T-helper 2 cell treated with Interferon-gamma antibody and Interleukin-4, amounts not matched to agents 5 μg/mL and 100 μg/mL, for 36 hours (primary cell): ENCODE measurements around the gene LINC01488.

ENCODE experiments used
- DNase-seq: peaks from one replicate; pipeline ENCODE4 v3.0.0; 2021; ENCODE audit warnings: low spot score
- H3K27ac Mint-ChIP-seq: one replicate; pipeline ENCODE4 v1.8.0; 2021; ENCODE audit warnings: mild to moderate bottlenecking, mixed read lengths
- H3K27me3 Mint-ChIP-seq: one replicate; pipeline ENCODE4 v1.8.0; 2021; ENCODE audit warnings: low read depth, mixed read lengths
- H3K36me3 Mint-ChIP-seq: one replicate; pipeline ENCODE4 v1.8.0; 2021; ENCODE audit warnings: low read depth, mixed read lengths
- H3K4me1 Mint-ChIP-seq: one replicate; pipeline ENCODE4 v1.8.0; 2021; ENCODE audit warnings: low read depth, mixed read lengths
- H3K4me3 Mint-ChIP-seq: one replicate; pipeline ENCODE4 v1.8.0; 2022; ENCODE audit warnings: mild to moderate bottlenecking, moderate library complexity, mixed read lengths
- H3K9me3 Mint-ChIP-seq: one replicate; pipeline ENCODE4 v1.8.0; 2021; ENCODE audit warnings: mixed read lengths

The LINC01488 gene

DNA sequence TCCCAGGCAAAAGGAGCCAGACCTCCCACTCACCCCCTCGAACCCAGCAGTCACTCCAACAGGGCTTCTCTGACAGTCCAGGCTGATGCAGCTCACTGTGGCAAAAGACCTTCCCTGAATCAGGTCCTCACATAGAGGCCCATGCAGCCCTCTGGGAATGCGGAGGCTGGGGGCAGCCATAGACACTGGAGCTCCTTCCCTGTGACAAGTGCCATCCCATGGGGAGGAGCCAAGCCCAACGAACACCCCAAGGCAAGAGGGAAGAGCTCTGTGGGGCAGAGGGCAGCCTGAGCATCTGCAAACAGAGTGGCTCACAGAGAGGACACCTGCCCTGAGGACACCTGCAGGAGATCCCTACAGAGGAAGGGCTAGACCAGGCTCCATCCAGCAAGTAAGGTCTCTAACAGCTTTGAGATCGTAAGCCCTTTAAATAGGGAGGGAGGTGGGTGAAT, at the start of gene LINC01488:
Gene LINC01488, plus strand, starts transcription at position 271 of the 452 bp plus-strand sequence.
- Mint-ChIP-seq H3K4me1 (no peaks in the 10 kb centered on the region), H3K27ac (no peak within 1 kb of the TSS), H3K27me3 (no peaks in the 10 kb centered on the region), H3K4me3 (no peak within 1 kb of the TSS), H3K36me3 (no peaks in the 10 kb centered on the region), H3K9me3 (no peaks in the 10 kb centered on the region)
- DNase-seq = no peak

DNA sequence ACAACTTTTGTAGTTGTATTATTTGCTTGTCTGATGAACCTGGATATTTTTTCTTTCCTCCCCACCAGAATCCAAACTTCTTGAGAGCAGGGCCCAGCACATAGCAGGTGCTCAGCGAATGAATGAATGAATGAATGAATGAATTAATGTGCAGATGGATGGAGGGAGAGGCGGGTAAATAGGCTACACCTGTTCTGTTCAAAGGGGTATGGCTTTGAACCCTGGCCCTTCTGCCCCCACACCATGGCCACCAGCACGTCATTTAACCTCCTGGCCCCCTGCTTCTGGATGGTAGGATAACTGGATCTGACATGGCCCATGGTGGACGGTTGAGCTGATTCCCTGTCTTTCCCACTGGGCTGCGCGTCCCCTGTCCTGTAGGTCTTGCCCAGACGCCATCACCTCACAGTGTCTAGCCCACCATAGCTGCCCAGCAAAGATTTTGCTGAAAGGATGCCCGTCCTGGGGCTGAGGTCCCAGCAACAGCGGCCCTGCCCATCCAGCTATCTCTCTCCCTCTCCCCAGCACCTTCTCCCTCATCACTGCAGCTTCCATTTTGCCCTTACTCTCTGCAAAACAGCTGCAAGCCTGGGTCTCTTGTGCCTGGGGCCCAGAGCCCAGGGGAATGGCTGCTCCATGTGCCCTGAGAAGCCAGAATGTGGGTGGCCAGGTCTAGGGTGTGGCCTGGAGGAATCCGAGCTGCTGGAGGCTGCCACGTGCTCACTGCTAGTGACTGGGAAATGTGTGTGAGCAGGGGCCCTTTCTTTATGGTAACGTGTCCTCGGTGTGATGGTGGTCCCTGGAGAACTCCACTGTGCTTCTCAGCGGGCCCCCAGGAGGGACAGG, 49.3 kb upstream of the LINC01488 start:
- H3K27ac Mint-ChIP-seq = no peak overlapping the region
- H3K4me3 Mint-ChIP-seq = no peak overlapping the region
- H3K27me3 Mint-ChIP-seq = peaks cover 3% of the 10 kb centered on the region
- no peaks in the 10 kb centered on the region for H3K9me3 Mint-ChIP-seq
- DNase-seq = no peak
- H3K4me1 Mint-ChIP-seq = no peaks in the 10 kb centered on the region
- H3K36me3 Mint-ChIP-seq = no peaks in the 10 kb centered on the region

DNA sequence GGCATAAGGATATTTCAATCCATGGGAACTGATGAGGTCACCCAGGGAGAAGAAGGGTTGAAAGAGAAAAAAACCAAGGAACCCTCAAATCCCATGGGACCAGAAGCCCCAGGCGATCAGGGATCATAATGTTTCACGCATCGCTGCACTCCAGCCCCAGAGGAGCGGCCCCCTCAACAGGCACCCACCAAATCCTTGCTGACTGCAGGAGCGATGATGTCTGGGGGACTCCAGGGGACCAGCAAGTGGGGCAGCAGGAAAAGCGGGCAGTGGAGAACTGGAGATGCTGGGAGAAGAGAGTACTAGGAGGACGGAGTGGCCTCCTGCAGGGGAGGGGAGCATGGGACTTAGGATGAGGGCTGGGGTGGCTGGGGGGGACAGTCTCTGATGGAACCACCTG, 47.7 kb upstream of the LINC01488 start:
- H3K4me1 Mint-ChIP-seq = no peaks in the 10 kb centered on the region
- H3K27me3 Mint-ChIP-seq = peaks cover 3% of the 10 kb centered on the region
- H3K9me3 Mint-ChIP-seq = no peaks in the 10 kb centered on the region
- no peak overlapping the region for H3K27ac Mint-ChIP-seq
- DNase-seq = no peak
- H3K4me3 Mint-ChIP-seq = no peak overlapping the region
- H3K36me3 Mint-ChIP-seq = no peaks in the 10 kb centered on the region

DNA sequence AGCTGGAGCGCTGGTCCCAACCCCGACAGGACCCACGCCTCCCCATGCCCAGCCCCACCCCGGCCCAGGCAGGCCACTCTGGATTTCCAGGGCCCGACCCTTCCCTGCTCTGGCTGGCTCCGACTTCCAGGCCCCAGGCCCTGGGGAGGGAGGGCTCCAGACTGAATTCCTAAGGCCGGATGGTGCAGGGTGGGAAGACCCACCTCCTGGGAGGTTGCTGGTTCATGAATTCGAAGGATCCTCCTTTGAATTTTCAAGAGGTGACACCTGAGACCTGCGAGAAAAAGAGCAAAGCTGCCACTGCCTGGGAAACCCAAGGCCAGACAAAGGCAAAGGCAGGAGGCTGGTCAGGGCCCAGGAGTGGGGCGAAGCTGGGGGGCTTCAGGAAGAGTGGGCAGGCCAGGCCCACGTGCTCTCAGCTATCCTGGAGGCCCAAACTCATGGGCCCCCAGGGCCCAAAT, 47.0 kb upstream of the LINC01488 start:
- Mint-ChIP-seq H3K9me3 (no peaks in the 10 kb centered on the region), H3K27me3 (peaks cover 3% of the 10 kb centered on the region), H3K27ac (no peak overlapping the region), H3K4me3 (no peak overlapping the region), H3K36me3 (no peaks in the 10 kb centered on the region), H3K4me1 (no peaks in the 10 kb centered on the region)
- no peak for DNase-seq

DNA sequence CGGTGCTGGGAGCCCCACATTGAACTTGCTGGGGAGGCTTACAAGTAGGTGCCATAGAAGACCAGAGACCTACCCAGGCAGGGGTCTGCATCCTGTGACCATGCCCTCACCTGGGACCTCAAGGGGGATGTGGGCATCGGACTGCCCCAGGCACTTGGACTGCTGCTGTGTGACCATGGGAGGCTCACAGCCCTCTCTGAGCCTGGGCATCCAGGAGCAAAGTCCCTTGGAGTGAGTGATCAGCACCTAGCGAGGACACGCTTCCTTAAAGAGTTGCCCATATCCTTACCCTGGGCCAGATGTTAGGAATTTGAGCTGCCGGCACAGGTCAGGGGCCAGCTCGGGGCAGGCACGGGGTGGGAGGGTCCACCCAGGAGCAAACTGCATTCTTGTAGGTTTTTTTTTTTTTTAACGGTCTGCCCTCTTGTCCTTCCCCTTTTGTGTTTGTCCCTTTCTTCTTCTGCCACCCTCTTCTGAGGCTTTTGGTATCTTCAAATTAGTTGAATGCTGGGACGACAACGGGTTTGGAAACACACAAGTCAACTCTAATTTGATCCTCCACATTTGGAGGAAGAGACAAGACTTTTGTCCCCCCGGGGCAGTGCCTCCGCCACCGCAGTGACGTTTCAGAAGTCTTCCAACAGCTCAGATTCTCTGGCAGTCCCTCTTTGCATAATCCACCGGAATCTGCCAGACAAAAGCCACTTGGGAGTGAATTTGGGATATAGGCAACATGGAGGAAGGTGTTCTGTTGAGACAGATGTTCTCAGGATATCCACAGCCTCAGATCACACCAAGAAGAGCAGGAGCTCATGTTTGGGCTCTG, 46.1 kb upstream of the LINC01488 start:
- Mint-ChIP-seq H3K9me3 (no peaks in the 10 kb centered on the region), H3K4me1 (no peaks in the 10 kb centered on the region), H3K27me3 (peaks cover 3% of the 10 kb centered on the region), H3K36me3 (no peaks in the 10 kb centered on the region), H3K4me3 (no peak overlapping the region), H3K27ac (no peak overlapping the region)
- DNase-seq = no peak

DNA sequence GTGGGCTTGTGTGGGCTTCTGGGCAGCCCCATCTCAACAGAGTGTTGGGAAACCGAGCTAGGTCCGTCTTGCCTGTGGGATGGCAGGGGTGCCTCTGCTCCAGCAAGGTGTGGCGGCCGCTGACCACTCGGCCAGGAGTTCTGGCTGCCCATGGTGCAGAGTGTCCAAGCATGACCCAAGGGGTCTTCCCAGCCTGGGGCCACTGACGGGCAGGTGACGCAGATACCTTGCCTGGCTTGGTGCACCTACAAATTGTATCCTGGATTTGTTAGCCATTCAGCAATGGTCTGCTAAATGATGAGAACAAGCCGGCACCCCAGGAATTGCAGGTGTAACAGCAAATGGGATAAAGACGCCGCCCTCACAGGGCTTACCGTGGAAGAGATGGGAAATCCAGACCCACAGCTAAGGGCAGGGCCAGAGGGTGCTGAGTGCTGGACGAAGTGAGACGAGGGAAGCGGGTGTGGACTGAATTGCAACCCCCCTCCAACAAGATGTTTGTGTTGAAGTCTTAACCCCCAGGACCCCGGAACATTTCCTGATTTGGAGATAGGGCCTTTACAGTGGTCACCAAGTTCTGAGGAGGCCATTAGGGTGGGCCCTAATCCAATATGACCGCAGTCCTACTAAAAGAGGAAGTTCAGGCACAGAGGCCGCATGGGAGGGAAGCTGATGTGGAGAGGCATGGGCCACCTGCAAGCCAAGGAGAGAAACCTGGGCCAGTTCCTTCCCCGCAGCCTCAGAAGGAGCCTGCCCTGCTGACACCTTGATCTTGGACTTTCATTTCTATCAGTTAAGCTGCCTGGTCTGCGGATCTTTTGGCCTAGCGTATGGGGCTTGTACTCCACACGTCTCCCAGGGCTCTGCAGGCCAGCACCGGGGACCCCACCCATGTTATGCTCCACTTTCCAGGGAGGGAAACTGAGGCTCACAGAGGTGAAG, 45.2 kb upstream of the LINC01488 start:
- Mint-ChIP-seq H3K4me3 (no peak overlapping the region), H3K36me3 (no peaks in the 10 kb centered on the region), H3K4me1 (no peaks in the 10 kb centered on the region), H3K9me3 (no peaks in the 10 kb centered on the region), H3K27me3 (peaks cover 3% of the 10 kb centered on the region), H3K27ac (no peak overlapping the region)
- no peak for DNase-seq

DNA sequence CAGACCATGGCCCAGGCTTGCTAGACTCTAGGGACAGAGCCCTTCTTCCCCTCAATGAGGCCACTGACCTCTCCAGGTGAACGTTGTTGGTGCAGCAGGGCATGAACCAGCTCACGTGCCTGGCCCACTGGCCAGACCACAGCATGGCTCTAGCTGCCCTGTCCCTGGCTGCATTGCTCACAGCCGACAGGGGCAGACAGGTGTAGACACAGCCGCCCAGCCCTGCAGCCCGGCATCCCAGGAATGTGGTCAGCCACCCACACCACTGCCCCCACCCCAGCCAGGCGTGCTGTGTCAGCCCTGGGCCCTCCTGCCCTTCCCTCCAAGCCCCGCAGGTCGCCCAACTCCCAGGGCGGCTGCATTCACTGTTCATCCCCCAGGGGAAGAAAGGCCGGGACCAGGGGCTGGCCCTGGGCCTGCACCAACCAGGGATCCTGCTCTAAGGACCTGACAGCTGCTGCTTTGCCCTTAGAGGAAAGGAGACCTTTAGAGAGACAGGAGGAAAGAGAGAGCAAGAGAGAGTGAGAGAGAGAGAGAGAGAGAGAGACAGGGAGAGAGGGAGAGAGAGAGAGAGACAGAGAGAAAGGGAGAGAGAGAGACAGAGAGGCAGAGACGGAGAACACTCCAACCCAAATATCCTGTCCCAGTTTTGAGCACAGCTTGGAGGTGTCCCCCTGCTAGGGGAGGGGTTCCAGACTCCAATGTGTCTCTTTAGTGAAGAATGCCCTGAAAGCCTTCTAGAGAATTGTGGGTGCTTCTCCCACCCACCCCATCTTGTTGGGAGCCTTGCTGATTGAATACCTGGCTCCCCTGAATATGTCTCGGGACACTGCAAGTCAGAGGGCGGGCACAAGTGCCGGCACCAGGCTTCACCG, 44.2 kb upstream of the LINC01488 start:
- Mint-ChIP-seq H3K4me3 (no peak overlapping the region), H3K27ac (no peak overlapping the region), H3K4me1 (no peaks in the 10 kb centered on the region), H3K27me3 (peaks cover 3% of the 10 kb centered on the region), H3K36me3 (no peaks in the 10 kb centered on the region), H3K9me3 (no peaks in the 10 kb centered on the region)
- DNase-seq = no peak

DNA sequence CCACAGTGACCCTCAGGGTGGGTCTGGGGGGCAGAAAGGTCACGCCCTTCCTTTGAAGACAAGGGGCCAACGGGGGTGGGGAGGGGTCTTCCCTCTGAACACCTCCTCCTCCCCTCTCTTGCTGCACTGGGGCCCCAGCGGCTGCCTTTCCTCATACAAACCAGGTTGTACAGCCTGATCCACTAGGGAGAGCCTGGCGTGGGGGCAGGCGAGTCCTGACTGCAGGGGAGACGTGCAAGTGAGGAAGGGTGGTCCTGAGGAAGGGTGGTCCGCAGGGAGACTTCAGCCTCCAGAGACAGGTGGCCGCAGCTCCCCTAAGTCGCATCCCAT, 43.6 kb upstream of the LINC01488 start:
- no peaks in the 10 kb centered on the region for H3K36me3 Mint-ChIP-seq
- no peak for DNase-seq
- no peaks in the 10 kb centered on the region for H3K9me3 Mint-ChIP-seq
- H3K27me3 Mint-ChIP-seq = peaks cover 3% of the 10 kb centered on the region
- no peak overlapping the region for H3K27ac Mint-ChIP-seq
- no peaks in the 10 kb centered on the region for H3K4me1 Mint-ChIP-seq
- no peak overlapping the region for H3K4me3 Mint-ChIP-seq

DNA sequence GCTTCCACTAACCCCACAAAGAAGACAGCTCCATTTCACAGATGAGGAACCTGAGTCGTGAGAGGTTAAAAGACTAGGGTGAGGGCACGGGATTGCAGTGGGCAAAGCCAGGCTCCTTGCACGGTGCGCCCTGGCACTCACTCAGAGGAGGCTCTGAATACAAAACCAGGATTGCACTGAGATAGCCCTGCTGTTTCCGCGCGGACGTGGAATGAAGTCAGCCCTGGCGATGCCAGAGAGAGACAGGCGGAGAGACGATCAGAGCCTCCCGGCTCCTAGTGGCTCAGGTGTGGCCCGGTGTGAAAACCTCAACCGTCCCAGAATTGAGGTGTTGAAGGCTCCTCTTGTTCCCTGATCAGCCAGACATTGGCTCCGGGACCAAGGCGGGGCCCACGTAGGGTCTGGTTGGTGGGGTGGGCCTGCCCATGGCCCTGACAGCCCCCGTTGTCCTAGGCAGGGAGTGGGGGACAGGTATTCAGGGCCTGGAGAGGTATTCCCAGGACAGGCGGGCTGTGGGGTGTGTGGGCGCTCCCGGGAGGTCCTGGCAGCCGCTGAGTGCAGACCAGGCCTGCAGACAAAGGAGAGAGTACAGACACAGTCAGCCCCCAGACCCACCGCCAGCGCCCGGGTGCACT, 43.1 kb upstream of the LINC01488 start:
- H3K27ac Mint-ChIP-seq = no peak overlapping the region
- H3K27me3 Mint-ChIP-seq = peaks cover 2% of the 10 kb centered on the region
- H3K4me1 Mint-ChIP-seq = peaks cover 3% of the 10 kb centered on the region
- no peaks in the 10 kb centered on the region for H3K36me3 Mint-ChIP-seq
- DNase-seq = no peak
- no peak overlapping the region for H3K4me3 Mint-ChIP-seq
- no peaks in the 10 kb centered on the region for H3K9me3 Mint-ChIP-seq

DNA sequence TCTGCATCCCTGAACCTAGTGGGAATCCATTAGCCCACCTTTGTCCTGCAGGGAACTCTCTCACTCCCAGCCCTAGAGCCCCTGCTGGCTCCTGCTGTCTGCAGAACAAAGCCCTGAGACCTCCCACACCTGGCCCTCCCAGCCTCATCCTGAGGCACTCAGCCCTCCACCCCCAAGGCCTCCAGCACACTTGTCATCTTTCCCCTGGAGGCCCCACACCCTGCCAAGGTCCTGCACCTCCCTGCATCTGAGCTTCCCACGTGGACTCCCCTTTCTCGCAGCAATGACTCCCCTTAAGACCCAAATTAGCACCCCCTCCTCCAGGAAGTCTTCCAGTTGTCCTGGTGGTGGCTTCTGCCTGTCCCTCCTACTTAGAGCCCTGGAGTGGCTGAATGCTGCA, 42.3 kb upstream of the LINC01488 start:
- Mint-ChIP-seq H3K27me3 (peaks cover 2% of the 10 kb centered on the region), H3K9me3 (no peaks in the 10 kb centered on the region), H3K36me3 (no peaks in the 10 kb centered on the region), H3K27ac (no peak overlapping the region), H3K4me1 (peaks cover 7% of the 10 kb centered on the region), H3K4me3 (no peak overlapping the region)
- DNase-seq = no peak

DNA sequence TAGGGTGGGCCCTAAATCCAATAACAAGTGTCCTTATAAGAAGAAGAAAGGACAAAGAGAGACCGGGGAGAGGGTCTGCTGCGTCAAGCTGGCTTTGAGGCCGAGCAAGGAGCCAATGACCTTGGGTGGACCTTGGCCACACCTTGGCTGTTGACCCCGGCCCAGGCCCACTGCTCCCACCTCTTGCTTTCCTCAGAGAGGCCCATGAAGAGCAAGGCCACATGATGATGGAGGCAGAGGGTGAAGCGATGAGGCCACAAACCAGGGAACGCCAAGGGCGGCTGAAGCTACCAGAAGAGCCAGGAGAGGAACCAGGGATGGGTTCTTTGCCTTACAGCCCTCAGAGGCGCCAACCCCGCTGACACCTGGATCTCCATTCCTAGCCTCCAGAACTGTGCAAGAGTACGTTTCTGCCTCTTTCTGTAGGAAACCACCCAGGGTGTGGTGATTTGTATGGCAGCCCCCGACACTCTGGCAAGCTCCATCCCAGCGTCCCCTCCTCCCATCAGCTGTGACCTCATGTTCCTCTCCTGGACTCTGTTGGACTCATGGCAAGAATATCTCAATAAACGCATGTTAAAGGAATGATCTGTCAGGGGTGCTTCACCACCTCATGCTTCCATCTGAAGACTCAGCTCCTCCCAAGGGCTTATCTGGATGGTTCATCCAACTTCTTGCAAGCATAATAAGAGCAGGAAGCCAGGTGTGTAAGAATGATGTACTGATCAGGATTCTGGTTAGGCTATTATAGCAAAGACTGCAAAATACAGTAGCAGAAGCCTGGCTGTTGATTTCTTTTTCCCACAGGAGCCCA, 41.6 kb upstream of the LINC01488 start:
- no peaks in the 10 kb centered on the region for H3K9me3 Mint-ChIP-seq
- H3K4me3 Mint-ChIP-seq = no peak overlapping the region
- peaks cover under 1% of the 10 kb centered on the region for H3K27me3 Mint-ChIP-seq
- no peak overlapping the region for H3K27ac Mint-ChIP-seq
- no peak for DNase-seq
- H3K36me3 Mint-ChIP-seq = no peaks in the 10 kb centered on the region
- H3K4me1 Mint-ChIP-seq = peaks cover 7% of the 10 kb centered on the region

DNA sequence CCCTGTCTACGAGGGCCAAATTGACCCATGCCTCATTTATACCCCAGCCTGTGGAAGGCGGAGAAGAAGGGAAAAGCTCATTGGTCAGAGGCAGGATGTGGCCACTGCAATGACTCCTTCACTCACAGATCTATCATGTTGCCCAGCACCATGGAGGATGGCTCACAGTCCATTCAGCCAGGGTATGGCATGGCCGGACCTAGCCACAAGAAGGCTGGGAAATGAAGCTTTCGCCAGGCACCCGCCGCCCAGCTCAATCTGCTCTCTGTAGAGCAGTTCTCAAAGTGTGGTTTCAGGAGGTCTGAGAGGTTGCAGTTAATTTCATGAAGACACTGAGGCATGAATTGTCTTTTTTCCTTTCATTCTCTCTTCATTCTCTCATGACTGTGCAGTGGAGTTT, 40.6 kb upstream of the LINC01488 start:
- no peaks in the 10 kb centered on the region for H3K9me3 Mint-ChIP-seq
- peaks cover 7% of the 10 kb centered on the region for H3K4me1 Mint-ChIP-seq
- DNase-seq = no peak
- no peak overlapping the region for H3K27ac Mint-ChIP-seq
- H3K4me3 Mint-ChIP-seq = no peak overlapping the region
- no peaks in the 10 kb centered on the region for H3K27me3 Mint-ChIP-seq
- H3K36me3 Mint-ChIP-seq = no peaks in the 10 kb centered on the region
